HL-60 (cell line): ENCODE data around the gene INTS11.

Source experiments
- DNase-seq, 2 experiments: peaks; one replicate each; pipeline ENCODE4 v3.0.0-alpha.2; 2010 to 2020; ENCODE audit warnings: low read depth in 1 of 2, low spot score in 1 of 2
- H3K27ac ChIP-seq: fragments of 250-450 bp; sonication (Bioruptor Pico); replicated peaks from 2 replicates; pipeline ENCODE4 v1.5.1; 2020; ENCODE audit warnings: mild to moderate bottlenecking, moderate library complexity
- H3K27me3 ChIP-seq: fragments of 250-450 bp; sonication (Bioruptor Pico); 2 replicates; pipeline ENCODE4 v1.5.1; 2021; ENCODE audit warnings: mild to moderate bottlenecking, moderate library complexity; ENCODE audit not compliant: insufficient read depth, poor library complexity, severe bottlenecking
- H3K4me3 ChIP-seq: replicated peaks from 2 replicates; pipeline ENCODE4 v1.5.1; 2011; ENCODE audit warnings: mild to moderate bottlenecking, control low read depth, low read length; ENCODE audit not compliant: insufficient read depth
- CTCF ChIP-seq: IDR thresholded peaks from one replicate; pipeline ENCODE4 v1.5.1; 2011; ENCODE audit warnings: low read length, control low read depth, inconsistent platforms; ENCODE audit not compliant: insufficient read depth
- GABPA ChIP-seq: IDR thresholded peaks from 2 replicates; pipeline ENCODE4 v1.6.1; 2012; ENCODE audit warnings: low read depth
- POLR2AphosphoS5 ChIP-seq: IDR thresholded peaks from 2 replicates; pipeline ENCODE4 v1.6.1; 2012; ENCODE audit warnings: low read depth
- REST ChIP-seq: IDR thresholded peaks from 2 replicates; pipeline ENCODE4 v1.6.1; 2012; ENCODE audit warnings: low read depth; ENCODE audit not compliant: insufficient replicate concordance
- SPI1 ChIP-seq: IDR thresholded peaks from 2 replicates; pipeline ENCODE4 v1.6.1; 2012; ENCODE audit warnings: low read depth, mild to moderate bottlenecking, borderline replicate concordance

INTS11 gene

GRCh38 chr1:1264868-1265272, 59.6 kb downstream of the INTS11 start:
- no peaks in the 10 kb centered on the region for H3K27me3 ChIP-seq
- no peak for DNase-seq
- TF ChIP-seq CTCF (peak; percentile 1), REST (no peak), POLR2AphosphoS5 (no peak)
- H3K27ac ChIP-seq = no peak overlapping the region
- H3K4me3 ChIP-seq = no peak overlapping the region

- no peak overlapping the region for H3K4me3 ChIP-seq
- TF ChIP-seq CTCF (no peak), POLR2AphosphoS5 (no peak), GABPA (no peak), SPI1 (no peak), REST (no peak)
- DNase-seq = no peak
- H3K27me3 ChIP-seq = no peaks in the 10 kb centered on the region
- no peak overlapping the region for H3K27ac ChIP-seq
These were observed 60.4 kb downstream of the INTS11 start for GRCh38 chr1:1264026-1264425.

GRCh38 chr1:1262758-1263157, 61.7 kb downstream of the INTS11 start:
- Histone ChIP-seq H3K27ac (no peak overlapping the region), H3K4me3 (no peak overlapping the region), H3K27me3 (no peaks in the 10 kb centered on the region)
- DNase-seq = no peak
- no peak for TF ChIP-seq SPI1
- no peak for TF ChIP-seq CTCF
- TF ChIP-seq REST = no peak
- TF ChIP-seq POLR2AphosphoS5 = no peak
- TF ChIP-seq GABPA = no peak
